NT2/D1 (cell line): ENCODE results near the gene KDM1A.

Experiments used
- DNase-seq: peaks from one replicate; pipeline ENCODE4 v3.0.0-alpha.2; 2011; ENCODE audit warnings: low read depth, low spot score
- H3K27me3 ChIP-seq: 2 replicates; pipeline ENCODE4 v1.6.0; 2011; ENCODE audit warnings: mild to moderate bottlenecking; ENCODE audit not compliant: insufficient read length, insufficient read depth
- H3K36me3 ChIP-seq: 2 replicates; pipeline ENCODE4 v1.6.1; 2011; ENCODE audit warnings: mild to moderate bottlenecking, low read length, mixed read lengths; ENCODE audit not compliant: insufficient read depth, insufficient read length
- H3K4me1 ChIP-seq: 2 replicates; pipeline ENCODE4 v1.5.1; 2011; ENCODE audit not compliant: insufficient read depth, insufficient read length
- H3K4me3 ChIP-seq: 2 replicates; pipeline ENCODE4 v1.5.1; 2011; ENCODE audit warnings: low read depth; ENCODE audit not compliant: insufficient read length
- H3K9ac ChIP-seq: 2 replicates; pipeline ENCODE4 v1.6.0; 2011; ENCODE audit warnings: low read depth; ENCODE audit not compliant: insufficient read length
- H3K9me3 ChIP-seq: 2 replicates; pipeline ENCODE4 v1.5.1; 2011; ENCODE audit warnings: mild to moderate bottlenecking, low read length; ENCODE audit not compliant: insufficient read depth
- SUZ12 ChIP-seq: IDR thresholded peaks from 2 replicates; pipeline ENCODE4 v1.6.1; 2011; ENCODE audit not compliant: insufficient read length, insufficient read depth; ENCODE audit errors: extremely low read depth
- YY1 ChIP-seq: IDR thresholded peaks from 2 replicates; pipeline ENCODE4 v1.6.1; 2011; ENCODE audit not compliant: insufficient read length, insufficient read depth
- ZNF274 ChIP-seq: IDR thresholded peaks from 2 replicates; pipeline ENCODE4 v1.6.1; 2011; ENCODE audit warnings: mild to moderate bottlenecking, low read depth, low read length

The KDM1A gene

GRCh38 chr1:23065385-23065784, 46.1 kb downstream of the KDM1A start:
- Histone ChIP-seq H3K9me3 (no peaks in the 10 kb centered on the region), H3K4me3 (no peak overlapping the region)
- DNase-seq = no peak

GRCh38 chr1:23066075-23066474, 46.8 kb downstream of the KDM1A start:
- no peak overlapping the region for H3K9ac ChIP-seq
- no peaks in the 10 kb centered on the region for H3K4me1 ChIP-seq
- no peaks in the 10 kb centered on the region for H3K9me3 ChIP-seq
- TF ChIP-seq SUZ12 (no peak), YY1 (no peak), ZNF274 (no peak)
- no peaks in the 10 kb centered on the region for H3K27me3 ChIP-seq
- H3K36me3 ChIP-seq = peaks cover 75% of the 10 kb centered on the region
- DNase-seq = no peak
- no peak overlapping the region for H3K4me3 ChIP-seq

More at GRCh38 chr1:23065385-23065784, 46.1 kb downstream of the KDM1A start:
- H3K4me1 ChIP-seq = no peaks in the 10 kb centered on the region
- H3K9ac ChIP-seq = no peak overlapping the region
- no peaks in the 10 kb centered on the region for H3K27me3 ChIP-seq
- peaks cover 75% of the 10 kb centered on the region for H3K36me3 ChIP-seq
- TF ChIP-seq SUZ12 (no peak), YY1 (no peak), ZNF274 (no peak)

DNA sequence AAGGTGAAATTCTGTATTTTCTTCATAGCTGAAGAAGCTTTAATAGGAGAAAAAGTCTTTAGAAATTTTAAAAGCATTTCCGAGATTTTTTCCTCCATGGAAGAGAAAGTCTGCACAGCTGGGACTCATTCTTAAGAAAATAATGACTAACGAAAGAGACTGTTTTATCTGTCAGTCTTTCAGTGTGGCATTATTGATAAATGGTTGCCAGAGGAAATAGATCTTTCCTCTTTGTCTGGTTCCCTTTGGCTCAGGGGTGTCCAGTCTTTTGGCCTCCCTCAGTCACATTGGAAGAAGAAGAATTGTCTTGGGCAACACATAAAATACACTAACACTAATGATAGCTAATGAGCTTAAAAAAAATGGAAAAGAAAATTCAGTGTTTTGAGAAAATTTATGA, 49.9 kb downstream of the KDM1A start:
- no peak for TF ChIP-seq YY1
- no peak overlapping the region for H3K4me3 ChIP-seq
- H3K9me3 ChIP-seq = no peaks in the 10 kb centered on the region
- no peak overlapping the region for H3K9ac ChIP-seq
- H3K36me3 ChIP-seq = peaks cover 82% of the 10 kb centered on the region
- H3K4me1 ChIP-seq = no peaks in the 10 kb centered on the region
- DNase-seq = no peak
- no peaks in the 10 kb centered on the region for H3K27me3 ChIP-seq

GRCh38 chr1:23069675-23070074, 50.4 kb downstream of the KDM1A start:
- TF ChIP-seq ZNF274 (no peak), SUZ12 (no peak), YY1 (no peak)
- H3K9me3 ChIP-seq = no peaks in the 10 kb centered on the region

GRCh38 chr1:23074012-23074411, 54.7 kb downstream of the KDM1A start:
- DNase-seq = no peak
- H3K9ac ChIP-seq = no peak overlapping the region

More at GRCh38 chr1:23069675-23070074, 50.4 kb downstream of the KDM1A start:
- H3K36me3 ChIP-seq = peaks cover 82% of the 10 kb centered on the region
- H3K9ac ChIP-seq = no peak overlapping the region
- H3K4me1 ChIP-seq = no peaks in the 10 kb centered on the region
- DNase-seq = no peak
- no peaks in the 10 kb centered on the region for H3K27me3 ChIP-seq
- H3K4me3 ChIP-seq = no peak overlapping the region

GRCh38 chr1:23079025-23079424, 59.8 kb downstream of the KDM1A start:
- TF ChIP-seq ZNF274 (no peak), YY1 (no peak), SUZ12 (no peak)
- no peaks in the 10 kb centered on the region for H3K9me3 ChIP-seq
- H3K4me1 ChIP-seq = no peaks in the 10 kb centered on the region
- no peak overlapping the region for H3K9ac ChIP-seq
- no peak for DNase-seq
- no peak overlapping the region for H3K4me3 ChIP-seq
- peaks cover 83% of the 10 kb centered on the region for H3K36me3 ChIP-seq
- H3K27me3 ChIP-seq = no peaks in the 10 kb centered on the region

More at GRCh38 chr1:23074012-23074411, 54.7 kb downstream of the KDM1A start:
- Histone ChIP-seq H3K4me1 (no peaks in the 10 kb centered on the region), H3K27me3 (no peaks in the 10 kb centered on the region), H3K36me3 (peaks cover 77% of the 10 kb centered on the region), H3K4me3 (no peak overlapping the region), H3K9me3 (no peaks in the 10 kb centered on the region)
- TF ChIP-seq SUZ12 = no peak

DNA sequence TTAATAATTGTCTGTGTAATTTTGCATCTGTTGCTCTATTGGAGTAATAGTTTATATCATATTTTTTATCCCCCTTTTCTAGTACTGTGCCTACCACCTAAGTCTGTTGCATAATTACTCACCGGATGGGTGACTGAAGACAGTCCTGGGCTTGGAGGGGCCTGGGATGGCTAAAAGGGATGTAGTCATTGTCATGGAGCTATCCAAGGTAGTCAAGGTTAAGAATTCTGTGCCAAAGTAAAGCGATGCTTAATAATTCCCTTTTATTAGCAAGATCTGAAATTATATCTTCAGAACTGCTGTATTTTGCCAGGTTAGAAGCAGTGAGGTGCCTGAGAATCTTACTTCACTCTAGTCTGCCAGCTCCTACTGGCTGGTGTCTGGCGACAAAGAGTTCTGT, 61.6 kb downstream of the KDM1A start:
- Histone ChIP-seq H3K4me3 (no peak overlapping the region), H3K27me3 (no peaks in the 10 kb centered on the region), H3K9ac (no peak overlapping the region), H3K9me3 (no peaks in the 10 kb centered on the region), H3K36me3 (peaks cover 91% of the 10 kb centered on the region), H3K4me1 (no peaks in the 10 kb centered on the region)
- TF ChIP-seq YY1 = no peak
- TF ChIP-seq ZNF274 = no peak
- TF ChIP-seq SUZ12 = no peak
- no peak for DNase-seq

- H3K4me1 ChIP-seq = no peaks in the 10 kb centered on the region
- H3K9ac ChIP-seq = no peak overlapping the region
- peaks cover 95% of the 10 kb centered on the region for H3K36me3 ChIP-seq
- H3K27me3 ChIP-seq = no peaks in the 10 kb centered on the region
- no peak overlapping the region for H3K4me3 ChIP-seq
- no peak for TF ChIP-seq YY1
- TF ChIP-seq ZNF274 = no peak
- no peak for TF ChIP-seq SUZ12
- peak; percentile 15 for DNase-seq
- H3K9me3 ChIP-seq = no peaks in the 10 kb centered on the region
These were observed 62.1 kb downstream of the KDM1A start for GRCh38 chr1:23081376-23081775.
